ENCODE data around the gene TMEM181. TPM values are rescaled to one million over a fixed set of nuclear protein-coding genes. Genes with fewer than 3 reads are reported as not detected.

Gene TMEM181
- total RNA-seq, 1 donor from 2014 or later: 31.0 TPM

- Mint-ChIP-seq H3K9me3 (ENCODE audit: unreplicated experiment) (peaks cover 17% of the 10 kb centered on the region), H3K4me3 (ENCODE audit: unreplicated experiment) (no peak overlapping the region), H3K27me3 (ENCODE audit: low read depth, unreplicated experiment) (peaks cover 17% of the 10 kb centered on the region), H3K4me1 (ENCODE audit: low read depth, unreplicated experiment) (no peaks in the 10 kb centered on the region), H3K27ac (ENCODE audit: unreplicated experiment) (no peak overlapping the region), H3K36me3 (ENCODE audit: low read depth, unreplicated experiment) (no peaks in the 10 kb centered on the region)
- Histone ChIP-seq H3K27me3 (ENCODE audit: insufficient read depth, low read length) (no peaks in the 10 kb centered on the region), H3K4me2 (ENCODE audit: low read length) (no peak overlapping the region), H3K4me3 (ENCODE audit: insufficient read depth, low read depth, low read length) (no peak overlapping the region), H3K9me3 (ENCODE audit: insufficient read depth, low read depth, low read length) (no peaks in the 10 kb centered on the region), H2AFZ (ENCODE audit: low read depth, low read length) (no peak overlapping the region), H3K4me1 (ENCODE audit: insufficient read depth, low read length) (no peaks in the 10 kb centered on the region), H3K79me2 (ENCODE audit: insufficient read depth, low read length) (no peaks in the 10 kb centered on the region), H3K27ac (ENCODE audit: low read depth, low read length) (no peak overlapping the region), H3K36me3 (ENCODE audit: insufficient read depth, low read length) (no peaks in the 10 kb centered on the region), H3K9ac (ENCODE audit: low read length) (no peak overlapping the region), H4K20me1 (ENCODE audit: insufficient read depth, low read length) (no peaks in the 10 kb centered on the region)
- TF ChIP-seq CTCF (IDR thresholded peaks at IDR 0.05; ENCODE audit: insufficient read depth, low read depth, low read length): no peak
- no peak for TF ChIP-seq EZH2 (IDR thresholded peaks at IDR 0.05; ENCODE audit: insufficient read depth, low read length)
- FAIRE-seq (no peak), DNase-seq (ENCODE audit: low read depth) (no peak)
Observed at GRCh38 chr6:158531970-158532369, 27.9 kb upstream of the TMEM181 start.

- H3K27ac ChIP-seq (ENCODE audit: low read depth, low read length): no peak overlapping the region
- peaks cover 6% of the 10 kb centered on the region for H3K4me1 Mint-ChIP-seq (ENCODE audit: low read depth, unreplicated experiment)
- H3K4me2 ChIP-seq (ENCODE audit: low read length): peak overlapping the region; percentile 95
- FAIRE-seq (no peak), DNase-seq (ENCODE audit: low read depth) (peak; percentile 47)
- no peaks in the 10 kb centered on the region for H3K9me3 ChIP-seq (ENCODE audit: insufficient read depth, low read depth, low read length)
- H3K4me1 ChIP-seq (ENCODE audit: insufficient read depth, low read length): peaks cover 4% of the 10 kb centered on the region
- no peaks in the 10 kb centered on the region for H3K36me3 Mint-ChIP-seq (ENCODE audit: low read depth, unreplicated experiment)
- peaks cover 5% of the 10 kb centered on the region for H3K9me3 Mint-ChIP-seq (ENCODE audit: unreplicated experiment)
- H3K27me3 Mint-ChIP-seq (ENCODE audit: low read depth, unreplicated experiment): peaks cover 18% of the 10 kb centered on the region
- peak; percentile 67 for TF ChIP-seq EZH2 (IDR thresholded peaks at IDR 0.05; ENCODE audit: insufficient read depth, low read length)
- no peak for TF ChIP-seq CTCF (IDR thresholded peaks at IDR 0.05; ENCODE audit: insufficient read depth, low read depth, low read length)
- H3K9ac ChIP-seq (ENCODE audit: low read length): no peak overlapping the region
- H3K79me2 ChIP-seq (ENCODE audit: insufficient read depth, low read length): no peaks in the 10 kb centered on the region
- no peaks in the 10 kb centered on the region for H3K36me3 ChIP-seq (ENCODE audit: insufficient read depth, low read length)
- peak overlapping the region; percentile 57 for H3K4me3 ChIP-seq (ENCODE audit: insufficient read depth, low read depth, low read length)
- H3K4me3 Mint-ChIP-seq (ENCODE audit: unreplicated experiment): peak overlapping the region; percentile 79
- peak overlapping the region; percentile 71 for H2AFZ ChIP-seq (ENCODE audit: low read depth, low read length)
- no peak overlapping the region for H3K27ac Mint-ChIP-seq (ENCODE audit: unreplicated experiment)
- H4K20me1 ChIP-seq (ENCODE audit: insufficient read depth, low read length): no peaks in the 10 kb centered on the region
- H3K27me3 ChIP-seq (ENCODE audit: insufficient read depth, low read length): peaks cover 21% of the 10 kb centered on the region
Observed at GRCh38 chr6:158536084-158536890, 23.6 kb upstream of the TMEM181 start.
